H9 (cell line): ENCODE results near the gene PARVB. TPM values are rescaled to one million over a fixed set of nuclear protein-coding genes. Genes with fewer than 3 reads are reported as not detected.

ENCODE experiments used
- DNase-seq: peaks from one replicate; pipeline ENCODE4 v3.0.0-alpha.2; 2017
- H2AFZ ChIP-seq: one replicate; pipeline ENCODE4 v1.6.1; 2013; ENCODE audit warnings: mild to moderate bottlenecking, low read length, control low read depth, moderate library complexity
- H2AK5ac ChIP-seq: 2 replicates; pipeline ENCODE4 v1.6.1; 2013; ENCODE audit warnings: low read length, control low read depth, mixed read lengths; ENCODE audit not compliant: insufficient read length
- H2BK120ac ChIP-seq: one replicate; pipeline ENCODE4 v1.6.1; 2013; ENCODE audit warnings: low read depth, mild to moderate bottlenecking, low read length, control low read depth, inconsistent platforms; ENCODE audit not compliant: poor library complexity, severe bottlenecking
- H2BK12ac ChIP-seq: 2 replicates; pipeline ENCODE4 v1.6.1; 2013; ENCODE audit warnings: low read length, control low read depth, mixed read lengths, low read depth; ENCODE audit not compliant: insufficient read length
- H2BK15ac ChIP-seq: 2 replicates; pipeline ENCODE4 v1.6.1; 2013; ENCODE audit warnings: low read depth, low read length, control low read depth
- H2BK20ac ChIP-seq: one replicate; pipeline ENCODE4 v1.6.1; 2013; ENCODE audit warnings: low read depth, mild to moderate bottlenecking, low read length, control low read depth, inconsistent platforms; ENCODE audit not compliant: poor library complexity, severe bottlenecking
- H2BK5ac ChIP-seq: 2 replicates; pipeline ENCODE4 v1.6.1; 2013; ENCODE audit warnings: low read length, control low read depth, mixed read lengths; ENCODE audit not compliant: insufficient read length
- H3K14ac ChIP-seq: 2 replicates; pipeline ENCODE4 v1.6.1; 2013; ENCODE audit warnings: low read length, control low read depth; ENCODE audit not compliant: insufficient read depth
- H3K18ac ChIP-seq: 2 replicates; pipeline ENCODE4 v1.6.1; 2013; ENCODE audit warnings: low read depth, mild to moderate bottlenecking, mixed read lengths, low read length, control low read depth; ENCODE audit not compliant: insufficient read length
- H3K23ac ChIP-seq: 2 replicates; pipeline ENCODE4 v1.6.1; 2013; ENCODE audit warnings: low read length, control low read depth, mixed read lengths, low read depth; ENCODE audit not compliant: insufficient read length
- H3K23me2 ChIP-seq: 2 replicates; pipeline ENCODE4 v1.6.1; 2013; ENCODE audit warnings: low read depth, mild to moderate bottlenecking, mixed read lengths, low read length, control low read depth; ENCODE audit not compliant: insufficient read length, poor library complexity, severe bottlenecking
- H3K27ac ChIP-seq: 2 replicates; pipeline ENCODE4 v1.5.1; 2013; ENCODE audit warnings: low read length, control low read depth, mixed read lengths, low read depth; ENCODE audit not compliant: insufficient read length
- H3K27me3 ChIP-seq: 2 replicates; pipeline ENCODE4 v1.6.1; 2013; ENCODE audit warnings: low read length, control low read depth, inconsistent platforms; ENCODE audit not compliant: insufficient read depth
- H3K4ac ChIP-seq: 2 replicates; pipeline ENCODE4 v1.6.1; 2013; ENCODE audit warnings: low read depth, mild to moderate bottlenecking, control low read depth, inconsistent platforms, low read length, moderate library complexity
- H3K4me1 ChIP-seq: 2 replicates; pipeline ENCODE4 v1.6.1; 2013; ENCODE audit warnings: low read length, control low read depth, inconsistent platforms; ENCODE audit not compliant: insufficient read depth
- H3K4me2 ChIP-seq: 2 replicates; pipeline ENCODE4 v1.6.1; 2013; ENCODE audit warnings: low read length, control low read depth, mixed read lengths; ENCODE audit not compliant: insufficient read length, insufficient read depth
- H3K56ac ChIP-seq: 2 replicates; pipeline ENCODE4 v1.6.1; 2013; ENCODE audit warnings: low read depth, mild to moderate bottlenecking, mixed read lengths, low read length, control low read depth; ENCODE audit not compliant: insufficient read length
- H3K79me1 ChIP-seq: 2 replicates; pipeline ENCODE4 v1.6.1; 2013; ENCODE audit warnings: low read depth, mild to moderate bottlenecking, moderate library complexity, low read length, control low read depth, inconsistent platforms; ENCODE audit not compliant: insufficient read depth, poor library complexity, severe bottlenecking
- H3K79me2 ChIP-seq: 2 replicates; pipeline ENCODE4 v1.6.1; 2013; ENCODE audit warnings: low read length, control low read depth, inconsistent platforms; ENCODE audit not compliant: insufficient read depth
- H3K9ac ChIP-seq: 2 replicates; pipeline ENCODE4 v1.6.1; 2013; ENCODE audit warnings: low read length, control low read depth, mixed read lengths; ENCODE audit not compliant: insufficient read length; ENCODE audit errors: extremely low read depth
- H3K9me3 ChIP-seq: one replicate; pipeline ENCODE4 v1.6.1; 2013; ENCODE audit warnings: low read depth, low read length, inconsistent platforms; ENCODE audit not compliant: control insufficient read depth
- H3T11ph ChIP-seq: one replicate; pipeline ENCODE4 v1.6.1; 2013; ENCODE audit warnings: mild to moderate bottlenecking, low read length, control low read depth, inconsistent platforms
- H4K20me1 ChIP-seq: one replicate; pipeline ENCODE4 v1.6.1; 2013; ENCODE audit not compliant: control insufficient read depth, insufficient read length, insufficient read depth
- H4K5ac ChIP-seq: 2 replicates; pipeline ENCODE4 v1.6.1; 2013; ENCODE audit warnings: low read depth, mild to moderate bottlenecking, mixed read lengths, low read length, control low read depth; ENCODE audit not compliant: insufficient read length
- H4K8ac ChIP-seq: replicated peaks from 2 replicates; pipeline ENCODE4 v1.6.1; 2013; ENCODE audit warnings: low read length, control low read depth, mixed read lengths, low read depth; ENCODE audit not compliant: insufficient read length
- H4K91ac ChIP-seq: 2 replicates; pipeline ENCODE4 v1.6.1; 2013; ENCODE audit warnings: low read depth, mild to moderate bottlenecking, moderate library complexity, mixed read lengths, low read length, control low read depth; ENCODE audit not compliant: insufficient read length
- H3K27ac Mint-ChIP-seq, 3 experiments: 2 replicates in 2 of 3; 3 replicates in 1 of 3; pipeline ENCODE4 v1.8.0; 2020 to 2021; ENCODE audit warnings: mixed read lengths in 3 of 3, mild to moderate bottlenecking in 1 of 3, moderate library complexity in 1 of 3
- H3K27me3 Mint-ChIP-seq: 2 replicates; pipeline ENCODE4 v1.8.0; 2021; ENCODE audit warnings: low read depth, mild to moderate bottlenecking, moderate library complexity, mixed read lengths
- H3K36me3 Mint-ChIP-seq, 3 experiments: 2 replicates in 2 of 3; 3 replicates in 1 of 3; pipeline ENCODE4 v1.8.0; 2020 to 2021; ENCODE audit warnings: low read depth in 3 of 3, mixed read lengths in 3 of 3; ENCODE audit not compliant: insufficient read depth in 1 of 3
- H3K4me1 Mint-ChIP-seq, 2 experiments: 2 replicates each; pipeline ENCODE4 v1.8.0; 2020; ENCODE audit warnings: mixed read lengths in 2 of 2
- H3K4me3 Mint-ChIP-seq, 2 experiments: 2 replicates in 1 of 2; 3 replicates in 1 of 2; pipeline ENCODE4 v1.8.0; 2020 to 2021; ENCODE audit warnings: mild to moderate bottlenecking in 2 of 2, mixed read lengths in 2 of 2, moderate library complexity in 1 of 2
- H3K9me3 Mint-ChIP-seq, 2 experiments: 2 replicates in 1 of 2; 3 replicates in 1 of 2; pipeline ENCODE4 v1.8.0; 2020; ENCODE audit warnings: mild to moderate bottlenecking in 2 of 2, mixed read lengths in 2 of 2, moderate library complexity in 1 of 2
- WGBS: extraction: QIAGEN DNeasy Blood & Tissue Kit; methylation state at CpG from one replicate; pipeline ENCODE4 v1.1.7; 2013; ENCODE audit warnings: missing lambda C conversion rate, low lambda C conversion rate, mixed read lengths; ENCODE audit not compliant: insufficient read length; ENCODE audit errors: extremely low coverage; 5-methylcytosine and 5-hydroxymethylcytosine counted together
- total RNA-seq: library from RNA; stranded (reverse); gene quantifications from 2 replicates; pipeline ENCODE4 v1.2.1, GENCODE V29; 2021
- TF ChIP-seq, protein P1 (sequence below): fragments of 200-600 bp; sonication (generic); conservative IDR thresholded peaks from 3 replicates; pipeline ENCODE4 v1.8.0; 2021; ENCODE audit warnings: antibody characterized with exemption, mild to moderate bottlenecking

PARVB gene
- total RNA-seq, 1 experiment from 2014 or later: 15.6 TPM

DNA sequence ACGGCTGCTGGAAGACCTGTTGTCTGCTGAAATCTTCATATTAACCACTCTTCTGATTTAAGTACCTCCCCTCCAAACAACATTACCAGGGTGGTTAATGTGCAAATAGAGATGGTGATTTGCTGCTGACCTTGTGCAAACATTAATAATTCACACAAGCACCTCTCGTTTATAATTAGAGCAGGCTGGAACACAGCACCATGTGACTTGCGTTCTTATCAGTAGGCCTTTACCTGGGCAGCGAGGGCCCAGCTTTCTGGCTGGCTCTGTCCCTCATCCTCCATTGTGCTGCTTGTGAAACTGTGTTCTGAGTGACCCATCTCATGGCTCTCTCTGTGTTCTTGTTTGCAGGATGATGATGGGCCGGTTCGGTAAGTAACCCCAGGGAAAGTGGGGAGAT, 115.7 kb downstream of the PARVB start:
- no peak overlapping the region for H4K8ac ChIP-seq
- no peak overlapping the region for H3K27ac ChIP-seq
- H3K27ac Mint-ChIP-seq: peak overlapping the region in 2 of 3 experiments; percentile 74 to 89; a peak in 2 of 7 replicates
- H3K79me2 ChIP-seq: no peaks in the 10 kb centered on the region
- H4K20me1 ChIP-seq: no peaks in the 10 kb centered on the region
- H3K23me2 ChIP-seq: no peaks in the 10 kb centered on the region
- peaks cover 25 to 38% (median 34%) of the 10 kb centered on the region in 3 experiments for H3K36me3 Mint-ChIP-seq
- no peak overlapping the region for H2BK5ac ChIP-seq
- no peak overlapping the region for H3K4me2 ChIP-seq
- no peak overlapping the region for H2BK20ac ChIP-seq
- no peak overlapping the region for H3K9ac ChIP-seq
- no peaks in the 10 kb centered on the region; the same call in 1 of the 2 replicates for H3K4me1 ChIP-seq
- H3K14ac ChIP-seq: no peak overlapping the region
- peaks cover 27 to 34% of the 10 kb centered on the region in 2 experiments for H3K9me3 Mint-ChIP-seq
- H3K4ac ChIP-seq: no peak overlapping the region
- no peak overlapping the region for H3K56ac ChIP-seq
- TF ChIP-seq, protein P1, sequence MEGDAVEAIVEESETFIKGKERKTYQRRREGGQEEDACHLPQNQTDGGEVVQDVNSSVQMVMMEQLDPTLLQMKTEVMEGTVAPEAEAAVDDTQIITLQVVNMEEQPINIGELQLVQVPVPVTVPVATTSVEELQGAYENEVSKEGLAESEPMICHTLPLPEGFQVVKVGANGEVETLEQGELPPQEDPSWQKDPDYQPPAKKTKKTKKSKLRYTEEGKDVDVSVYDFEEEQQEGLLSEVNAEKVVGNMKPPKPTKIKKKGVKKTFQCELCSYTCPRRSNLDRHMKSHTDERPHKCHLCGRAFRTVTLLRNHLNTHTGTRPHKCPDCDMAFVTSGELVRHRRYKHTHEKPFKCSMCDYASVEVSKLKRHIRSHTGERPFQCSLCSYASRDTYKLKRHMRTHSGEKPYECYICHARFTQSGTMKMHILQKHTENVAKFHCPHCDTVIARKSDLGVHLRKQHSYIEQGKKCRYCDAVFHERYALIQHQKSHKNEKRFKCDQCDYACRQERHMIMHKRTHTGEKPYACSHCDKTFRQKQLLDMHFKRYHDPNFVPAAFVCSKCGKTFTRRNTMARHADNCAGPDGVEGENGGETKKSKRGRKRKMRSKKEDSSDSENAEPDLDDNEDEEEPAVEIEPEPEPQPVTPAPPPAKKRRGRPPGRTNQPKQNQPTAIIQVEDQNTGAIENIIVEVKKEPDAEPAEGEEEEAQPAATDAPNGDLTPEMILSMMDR: no peak
- no peaks in the 10 kb centered on the region for H3K27me3 ChIP-seq
- H2AFZ ChIP-seq: no peak overlapping the region
- H2BK15ac ChIP-seq: no peak overlapping the region
- no peak overlapping the region for H3K4me3 Mint-ChIP-seq
- H4K5ac ChIP-seq: no peak overlapping the region
- H3T11ph ChIP-seq: no peak overlapping the region
- no peak overlapping the region for H3K23ac ChIP-seq
- H2BK120ac ChIP-seq: no peak overlapping the region
- H3K79me1 ChIP-seq: no peaks in the 10 kb centered on the region
- no peak overlapping the region for H4K91ac ChIP-seq
- peaks cover 12 to 15% of the 10 kb centered on the region in 2 experiments for H3K4me1 Mint-ChIP-seq
- no peak overlapping the region for H2BK12ac ChIP-seq
- no peak overlapping the region for H2AK5ac ChIP-seq
- peaks cover 22% of the 10 kb centered on the region for H3K9me3 ChIP-seq
- H3K27me3 Mint-ChIP-seq: no peaks in the 10 kb centered on the region; the same call in 1 of the 2 replicates
- DNase-seq: no peak
- WGBS: no CpG with 5 or more reads among the region's 6 CpGs
- H3K18ac ChIP-seq: no peak overlapping the region
